ENCODE data around the gene FNDC3B. TPM values are rescaled to one million over a fixed set of nuclear protein-coding genes. Genes with fewer than 3 reads are reported as not detected.

FNDC3B gene
- total RNA-seq, 1 donor from 2014 or later: 29.5 TPM

- Histone ChIP-seq H4K20me1 (ENCODE audit: low read depth) (peaks cover 14% of the 10 kb centered on the region), H3K79me2 (ENCODE audit: low read depth) (peaks cover 22% of the 10 kb centered on the region), H3K36me3 (no peaks in the 10 kb centered on the region), H3F3A (ENCODE audit: low read depth) (no peaks in the 10 kb centered on the region), H3K27me3 (no peaks in the 10 kb centered on the region), H3K9ac (no peak overlapping the region), H3K4me2 (no peak overlapping the region), H2AFZ (replicated peaks) (no peak overlapping the region), H3K9me3 (ENCODE audit: low read depth) (no peaks in the 10 kb centered on the region), H3K4me3 (no peak overlapping the region), H3K4me1 (peaks cover 9% of the 10 kb centered on the region), H3K27ac (no peak overlapping the region)
- peaks cover 2% of the 10 kb centered on the region for H3K9me3 Mint-ChIP-seq
- peaks cover 5% of the 10 kb centered on the region for H3K27me3 Mint-ChIP-seq (ENCODE audit: insufficient read depth, low read depth)
- H3K4me1 Mint-ChIP-seq: peaks cover 46% of the 10 kb centered on the region
- TF ChIP-seq EZH2phosphoT487 (IDR thresholded peaks at IDR 0.05) (no peak), EZH2 (IDR thresholded peaks at IDR 0.05) (no peak)
- TF ChIP-seq, protein P1, sequence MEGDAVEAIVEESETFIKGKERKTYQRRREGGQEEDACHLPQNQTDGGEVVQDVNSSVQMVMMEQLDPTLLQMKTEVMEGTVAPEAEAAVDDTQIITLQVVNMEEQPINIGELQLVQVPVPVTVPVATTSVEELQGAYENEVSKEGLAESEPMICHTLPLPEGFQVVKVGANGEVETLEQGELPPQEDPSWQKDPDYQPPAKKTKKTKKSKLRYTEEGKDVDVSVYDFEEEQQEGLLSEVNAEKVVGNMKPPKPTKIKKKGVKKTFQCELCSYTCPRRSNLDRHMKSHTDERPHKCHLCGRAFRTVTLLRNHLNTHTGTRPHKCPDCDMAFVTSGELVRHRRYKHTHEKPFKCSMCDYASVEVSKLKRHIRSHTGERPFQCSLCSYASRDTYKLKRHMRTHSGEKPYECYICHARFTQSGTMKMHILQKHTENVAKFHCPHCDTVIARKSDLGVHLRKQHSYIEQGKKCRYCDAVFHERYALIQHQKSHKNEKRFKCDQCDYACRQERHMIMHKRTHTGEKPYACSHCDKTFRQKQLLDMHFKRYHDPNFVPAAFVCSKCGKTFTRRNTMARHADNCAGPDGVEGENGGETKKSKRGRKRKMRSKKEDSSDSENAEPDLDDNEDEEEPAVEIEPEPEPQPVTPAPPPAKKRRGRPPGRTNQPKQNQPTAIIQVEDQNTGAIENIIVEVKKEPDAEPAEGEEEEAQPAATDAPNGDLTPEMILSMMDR (IDR thresholded peaks at IDR 0.05): no peak
- peaks cover 52% of the 10 kb centered on the region for H3K36me3 Mint-ChIP-seq
- no peak overlapping the region for H3K4me3 Mint-ChIP-seq
- no peak for DNase-seq (ENCODE audit: low spot score)
- no peak overlapping the region for H3K27ac Mint-ChIP-seq
Observed at GRCh38 chr3:172121981-172122380, 82.6 kb downstream of the FNDC3B start.

- TF ChIP-seq EZH2 (IDR thresholded peaks at IDR 0.05) (no peak), EZH2phosphoT487 (IDR thresholded peaks at IDR 0.05) (no peak)
- TF ChIP-seq, protein P1 (IDR thresholded peaks at IDR 0.05): no peak
- peaks cover 11% of the 10 kb centered on the region for H3K4me1 ChIP-seq
- Mint-ChIP-seq H3K4me3 (no peak overlapping the region), H3K36me3 (peaks cover 51% of the 10 kb centered on the region), H3K27me3 (ENCODE audit: insufficient read depth, low read depth) (peaks cover 5% of the 10 kb centered on the region), H3K4me1 (peaks cover 48% of the 10 kb centered on the region), H3K9me3 (peaks cover 2% of the 10 kb centered on the region), H3K27ac (no peak overlapping the region)
- no peaks in the 10 kb centered on the region for H3F3A ChIP-seq (ENCODE audit: low read depth)
- peaks cover 14% of the 10 kb centered on the region for H4K20me1 ChIP-seq (ENCODE audit: low read depth)
- H3K36me3 ChIP-seq: no peaks in the 10 kb centered on the region
- H3K27ac ChIP-seq: no peak overlapping the region
- no peak overlapping the region for H3K4me2 ChIP-seq
- no peak overlapping the region for H3K9ac ChIP-seq
- H3K27me3 ChIP-seq: no peaks in the 10 kb centered on the region
- no peaks in the 10 kb centered on the region for H3K9me3 ChIP-seq (ENCODE audit: low read depth)
- DNase-seq (ENCODE audit: low spot score): no peak
- peaks cover 45% of the 10 kb centered on the region for H3K79me2 ChIP-seq (ENCODE audit: low read depth)
- H2AFZ ChIP-seq (replicated peaks): no peak overlapping the region
- no peak overlapping the region for H3K4me3 ChIP-seq
Observed at GRCh38 chr3:172124271-172124670, 84.9 kb downstream of the FNDC3B start.

DNA sequence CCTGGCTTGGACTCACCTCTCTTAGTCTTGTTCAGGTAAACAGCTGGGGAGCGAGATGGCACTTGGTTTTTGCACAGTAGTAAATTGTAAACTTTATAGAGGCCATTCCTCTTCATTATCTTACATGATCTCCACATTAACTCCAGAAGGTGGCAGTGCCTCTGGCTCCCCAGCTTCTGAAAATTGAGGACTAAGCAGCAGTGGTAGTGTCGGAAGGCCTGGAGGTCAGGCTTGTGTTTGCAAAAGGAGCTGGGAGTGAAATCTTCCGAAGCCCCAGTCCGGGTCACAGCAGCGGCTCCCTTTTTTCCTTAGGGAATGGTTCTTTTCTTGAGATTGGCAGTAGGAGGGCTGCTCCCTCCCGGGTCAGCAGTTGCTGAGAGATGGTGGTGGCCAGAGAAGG, 85.7 kb downstream of the FNDC3B start:
- Histone ChIP-seq H3K4me3 (no peak overlapping the region), H3K27ac (no peak overlapping the region), H3K4me1 (peaks cover 11% of the 10 kb centered on the region), H3K9me3 (ENCODE audit: low read depth) (no peaks in the 10 kb centered on the region), H4K20me1 (ENCODE audit: low read depth) (peaks cover 14% of the 10 kb centered on the region), H3K9ac (no peak overlapping the region), H3F3A (ENCODE audit: low read depth) (no peaks in the 10 kb centered on the region), H3K79me2 (ENCODE audit: low read depth) (peaks cover 51% of the 10 kb centered on the region), H3K4me2 (no peak overlapping the region), H2AFZ (replicated peaks) (no peak overlapping the region), H3K36me3 (no peaks in the 10 kb centered on the region), H3K27me3 (no peaks in the 10 kb centered on the region)
- peaks cover 5% of the 10 kb centered on the region for H3K27me3 Mint-ChIP-seq (ENCODE audit: insufficient read depth, low read depth)
- H3K4me1 Mint-ChIP-seq: peaks cover 48% of the 10 kb centered on the region
- DNase-seq (ENCODE audit: low spot score): no peak
- peaks cover 7% of the 10 kb centered on the region for H3K9me3 Mint-ChIP-seq
- no peak overlapping the region for H3K4me3 Mint-ChIP-seq
- TF ChIP-seq EZH2 (IDR thresholded peaks at IDR 0.05) (no peak), EZH2phosphoT487 (IDR thresholded peaks at IDR 0.05) (no peak)
- TF ChIP-seq, protein P1 (IDR thresholded peaks at IDR 0.05): no peak
- H3K36me3 Mint-ChIP-seq: peaks cover 53% of the 10 kb centered on the region
- peak overlapping the region; percentile 48 for H3K27ac Mint-ChIP-seq

All from neural progenitor cell (in vitro differentiated cells).